HCT116 (cell line): ENCODE results near the gene ESRP2.

Experiments used
- CEBPB ChIP-seq: IDR thresholded peaks from 2 replicates; pipeline ENCODE4 v1.6.1; 2012; ENCODE audit warnings: low read depth
- CTCF ChIP-seq, 3 experiments: fragments of 200-600 bp in 1 of 3; sonication (generic) in 1 of 3; IDR thresholded peaks in 2 of 3; conservative IDR thresholded peaks in 1 of 3; 2 replicates each; pipeline ENCODE4 v1.5.1; 2012 to 2017; ENCODE audit warnings: low read depth in 2 of 3, low read length in 2 of 3, antibody characterized with exemption in 1 of 3, borderline replicate concordance in 1 of 3, control low read depth in 1 of 3, mild to moderate bottlenecking in 1 of 3, mixed read lengths in 1 of 3, mixed run types in 1 of 3, moderate library complexity in 1 of 3; ENCODE audit not compliant: insufficient read depth in 1 of 3
- EGR1 ChIP-seq: IDR thresholded peaks from 2 replicates; pipeline ENCODE4 v1.6.1; 2012; ENCODE audit warnings: low read depth
- POLR2A ChIP-seq: IDR thresholded peaks from 2 replicates; pipeline ENCODE4 v1.7.0; 2011; ENCODE audit warnings: borderline replicate concordance; ENCODE audit not compliant: insufficient read depth, insufficient read length; ENCODE audit errors: extremely low read depth
- POLR2AphosphoS5 ChIP-seq: IDR thresholded peaks from 2 replicates; pipeline ENCODE4 v1.6.1; 2011; ENCODE audit warnings: mild to moderate bottlenecking, low read depth, low read length, moderate library complexity
- RAD21 ChIP-seq: IDR thresholded peaks from 2 replicates; pipeline ENCODE4 v1.6.1; 2012; ENCODE audit warnings: low read depth, mild to moderate bottlenecking
- TF ChIP-seq, protein P1 (sequence below): IDR thresholded peaks from 2 replicates; pipeline ENCODE4 v1.6.1; 2012; ENCODE audit warnings: low read depth
- TF ChIP-seq, protein P2 (sequence below): IDR thresholded peaks from 2 replicates; pipeline ENCODE4 v1.6.1; 2011; ENCODE audit warnings: mild to moderate bottlenecking, low read length, moderate library complexity; ENCODE audit not compliant: insufficient replicate concordance; ENCODE audit errors: extremely low read depth
- TF ChIP-seq, protein P3 (sequence below): IDR thresholded peaks from 2 replicates; pipeline ENCODE4 v1.6.1; 2012

- TF ChIP-seq, protein P1, sequence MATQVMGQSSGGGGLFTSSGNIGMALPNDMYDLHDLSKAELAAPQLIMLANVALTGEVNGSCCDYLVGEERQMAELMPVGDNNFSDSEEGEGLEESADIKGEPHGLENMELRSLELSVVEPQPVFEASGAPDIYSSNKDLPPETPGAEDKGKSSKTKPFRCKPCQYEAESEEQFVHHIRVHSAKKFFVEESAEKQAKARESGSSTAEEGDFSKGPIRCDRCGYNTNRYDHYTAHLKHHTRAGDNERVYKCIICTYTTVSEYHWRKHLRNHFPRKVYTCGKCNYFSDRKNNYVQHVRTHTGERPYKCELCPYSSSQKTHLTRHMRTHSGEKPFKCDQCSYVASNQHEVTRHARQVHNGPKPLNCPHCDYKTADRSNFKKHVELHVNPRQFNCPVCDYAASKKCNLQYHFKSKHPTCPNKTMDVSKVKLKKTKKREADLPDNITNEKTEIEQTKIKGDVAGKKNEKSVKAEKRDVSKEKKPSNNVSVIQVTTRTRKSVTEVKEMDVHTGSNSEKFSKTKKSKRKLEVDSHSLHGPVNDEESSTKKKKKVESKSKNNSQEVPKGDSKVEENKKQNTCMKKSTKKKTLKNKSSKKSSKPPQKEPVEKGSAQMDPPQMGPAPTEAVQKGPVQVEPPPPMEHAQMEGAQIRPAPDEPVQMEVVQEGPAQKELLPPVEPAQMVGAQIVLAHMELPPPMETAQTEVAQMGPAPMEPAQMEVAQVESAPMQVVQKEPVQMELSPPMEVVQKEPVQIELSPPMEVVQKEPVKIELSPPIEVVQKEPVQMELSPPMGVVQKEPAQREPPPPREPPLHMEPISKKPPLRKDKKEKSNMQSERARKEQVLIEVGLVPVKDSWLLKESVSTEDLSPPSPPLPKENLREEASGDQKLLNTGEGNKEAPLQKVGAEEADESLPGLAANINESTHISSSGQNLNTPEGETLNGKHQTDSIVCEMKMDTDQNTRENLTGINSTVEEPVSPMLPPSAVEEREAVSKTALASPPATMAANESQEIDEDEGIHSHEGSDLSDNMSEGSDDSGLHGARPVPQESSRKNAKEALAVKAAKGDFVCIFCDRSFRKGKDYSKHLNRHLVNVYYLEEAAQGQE: no peak
- TF ChIP-seq CTCF (IDR thresholded peaks at IDR 0.05 in 2 of 3, conservative IDR thresholded peaks at IDR 0.05 in 1 of 3; ENCODE audit: borderline replicate concordance in 1 of 3, insufficient read depth in 1 of 3, low read depth in 2 of 3, low read length in 2 of 3) (no peak), POLR2A (no peak), CEBPB (no peak), RAD21 (no peak), POLR2AphosphoS5 (no peak), EGR1 (no peak)
- TF ChIP-seq, protein P2, sequence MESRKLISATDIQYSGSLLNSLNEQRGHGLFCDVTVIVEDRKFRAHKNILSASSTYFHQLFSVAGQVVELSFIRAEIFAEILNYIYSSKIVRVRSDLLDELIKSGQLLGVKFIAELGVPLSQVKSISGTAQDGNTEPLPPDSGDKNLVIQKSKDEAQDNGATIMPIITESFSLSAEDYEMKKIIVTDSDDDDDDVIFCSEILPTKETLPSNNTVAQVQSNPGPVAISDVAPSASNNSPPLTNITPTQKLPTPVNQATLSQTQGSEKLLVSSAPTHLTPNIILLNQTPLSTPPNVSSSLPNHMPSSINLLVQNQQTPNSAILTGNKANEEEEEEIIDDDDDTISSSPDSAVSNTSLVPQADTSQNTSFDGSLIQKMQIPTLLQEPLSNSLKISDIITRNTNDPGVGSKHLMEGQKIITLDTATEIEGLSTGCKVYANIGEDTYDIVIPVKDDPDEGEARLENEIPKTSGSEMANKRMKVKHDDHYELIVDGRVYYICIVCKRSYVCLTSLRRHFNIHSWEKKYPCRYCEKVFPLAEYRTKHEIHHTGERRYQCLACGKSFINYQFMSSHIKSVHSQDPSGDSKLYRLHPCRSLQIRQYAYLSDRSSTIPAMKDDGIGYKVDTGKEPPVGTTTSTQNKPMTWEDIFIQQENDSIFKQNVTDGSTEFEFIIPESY: no peak
- TF ChIP-seq, protein P3, sequence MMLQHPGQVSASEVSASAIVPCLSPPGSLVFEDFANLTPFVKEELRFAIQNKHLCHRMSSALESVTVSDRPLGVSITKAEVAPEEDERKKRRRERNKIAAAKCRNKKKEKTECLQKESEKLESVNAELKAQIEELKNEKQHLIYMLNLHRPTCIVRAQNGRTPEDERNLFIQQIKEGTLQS: no peak
Observed at GRCh38 chr16:68236826-68237242, 907 bp upstream of the ESRP2 start.
